ENCODE data around the gene SLC43A2.

The SLC43A2 gene

DNA sequence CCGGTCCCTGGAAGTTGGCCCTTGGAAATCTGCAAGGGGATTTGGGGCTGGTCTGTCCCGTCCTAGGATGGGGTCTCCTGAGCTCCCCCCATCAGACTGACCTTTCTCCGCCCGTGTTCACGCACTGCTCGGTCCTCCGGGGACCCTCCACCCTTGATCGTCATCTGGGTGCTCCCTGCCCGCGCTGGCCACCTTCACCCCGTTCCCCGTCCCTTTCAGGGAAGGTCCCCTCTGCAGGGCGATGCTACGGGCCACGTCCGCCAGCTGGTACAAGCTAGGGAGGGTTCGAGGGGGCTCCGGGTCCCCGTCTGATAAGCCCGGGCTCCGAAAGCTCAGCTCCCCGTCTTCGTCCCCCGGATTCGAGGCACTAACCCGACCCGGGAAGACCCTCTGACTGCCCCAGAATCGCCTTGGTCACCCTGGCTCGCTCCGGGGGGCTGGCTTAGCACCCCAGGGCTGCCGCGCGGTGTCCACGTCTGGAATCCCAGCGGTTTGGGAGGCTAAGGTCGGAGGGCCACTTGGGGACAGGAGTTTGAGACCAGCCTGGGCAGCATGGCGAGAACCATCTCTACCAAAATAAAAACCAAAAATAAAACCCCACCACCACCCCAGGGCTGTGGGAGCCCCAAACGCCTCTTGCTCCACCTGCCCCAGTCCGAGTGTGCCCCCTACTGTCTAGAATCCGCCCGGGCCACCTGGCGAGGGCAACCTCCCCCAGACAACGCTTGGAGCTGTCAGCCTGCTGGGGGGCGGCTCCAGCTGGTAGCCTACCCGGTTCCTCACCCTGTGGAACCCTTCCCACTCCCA is 1.1 kb upstream of the SLC43A2 start:
- TF ChIP-seq, protein P1, sequence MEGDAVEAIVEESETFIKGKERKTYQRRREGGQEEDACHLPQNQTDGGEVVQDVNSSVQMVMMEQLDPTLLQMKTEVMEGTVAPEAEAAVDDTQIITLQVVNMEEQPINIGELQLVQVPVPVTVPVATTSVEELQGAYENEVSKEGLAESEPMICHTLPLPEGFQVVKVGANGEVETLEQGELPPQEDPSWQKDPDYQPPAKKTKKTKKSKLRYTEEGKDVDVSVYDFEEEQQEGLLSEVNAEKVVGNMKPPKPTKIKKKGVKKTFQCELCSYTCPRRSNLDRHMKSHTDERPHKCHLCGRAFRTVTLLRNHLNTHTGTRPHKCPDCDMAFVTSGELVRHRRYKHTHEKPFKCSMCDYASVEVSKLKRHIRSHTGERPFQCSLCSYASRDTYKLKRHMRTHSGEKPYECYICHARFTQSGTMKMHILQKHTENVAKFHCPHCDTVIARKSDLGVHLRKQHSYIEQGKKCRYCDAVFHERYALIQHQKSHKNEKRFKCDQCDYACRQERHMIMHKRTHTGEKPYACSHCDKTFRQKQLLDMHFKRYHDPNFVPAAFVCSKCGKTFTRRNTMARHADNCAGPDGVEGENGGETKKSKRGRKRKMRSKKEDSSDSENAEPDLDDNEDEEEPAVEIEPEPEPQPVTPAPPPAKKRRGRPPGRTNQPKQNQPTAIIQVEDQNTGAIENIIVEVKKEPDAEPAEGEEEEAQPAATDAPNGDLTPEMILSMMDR (IDR thresholded peaks at IDR 0.05): peak; percentile 47; the same call in 1 of the 2 replicates

DNA sequence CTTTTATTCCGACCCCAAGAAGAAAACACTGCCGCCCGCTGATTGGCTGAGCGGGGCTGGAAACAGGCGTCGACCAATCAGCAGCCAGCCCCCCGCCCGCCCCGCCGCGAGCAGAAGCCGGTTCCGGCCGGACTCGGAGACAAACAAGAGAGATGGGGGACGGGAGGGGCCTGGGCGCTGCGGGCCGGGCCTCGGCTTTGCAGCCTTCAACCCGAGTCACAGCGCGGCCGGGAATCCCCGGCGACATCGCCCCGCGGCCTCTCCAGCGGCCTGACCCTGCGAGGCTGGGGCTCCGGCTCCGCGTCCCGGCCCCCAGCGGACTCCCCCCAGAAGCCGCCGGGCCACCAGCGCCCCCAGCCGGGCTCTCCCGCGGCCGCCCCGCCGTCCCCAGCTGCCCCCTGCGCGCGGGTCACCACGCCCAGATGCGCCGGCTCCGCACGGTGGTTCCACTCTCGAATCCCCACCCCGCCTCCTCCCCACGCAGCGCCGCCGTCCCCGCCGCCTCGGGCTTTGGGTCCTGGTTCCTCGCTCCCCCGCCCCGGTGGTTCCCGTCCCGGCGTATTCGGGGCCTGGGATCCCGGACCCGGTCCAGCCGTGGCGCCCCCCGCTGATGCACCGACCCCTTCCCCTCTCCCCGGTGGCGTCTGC is 346 bp upstream of the SLC43A2 start:
- TF ChIP-seq, protein P1 (IDR thresholded peaks at IDR 0.05): peak; percentile 35; the same call in 1 of the 2 replicates

DNA sequence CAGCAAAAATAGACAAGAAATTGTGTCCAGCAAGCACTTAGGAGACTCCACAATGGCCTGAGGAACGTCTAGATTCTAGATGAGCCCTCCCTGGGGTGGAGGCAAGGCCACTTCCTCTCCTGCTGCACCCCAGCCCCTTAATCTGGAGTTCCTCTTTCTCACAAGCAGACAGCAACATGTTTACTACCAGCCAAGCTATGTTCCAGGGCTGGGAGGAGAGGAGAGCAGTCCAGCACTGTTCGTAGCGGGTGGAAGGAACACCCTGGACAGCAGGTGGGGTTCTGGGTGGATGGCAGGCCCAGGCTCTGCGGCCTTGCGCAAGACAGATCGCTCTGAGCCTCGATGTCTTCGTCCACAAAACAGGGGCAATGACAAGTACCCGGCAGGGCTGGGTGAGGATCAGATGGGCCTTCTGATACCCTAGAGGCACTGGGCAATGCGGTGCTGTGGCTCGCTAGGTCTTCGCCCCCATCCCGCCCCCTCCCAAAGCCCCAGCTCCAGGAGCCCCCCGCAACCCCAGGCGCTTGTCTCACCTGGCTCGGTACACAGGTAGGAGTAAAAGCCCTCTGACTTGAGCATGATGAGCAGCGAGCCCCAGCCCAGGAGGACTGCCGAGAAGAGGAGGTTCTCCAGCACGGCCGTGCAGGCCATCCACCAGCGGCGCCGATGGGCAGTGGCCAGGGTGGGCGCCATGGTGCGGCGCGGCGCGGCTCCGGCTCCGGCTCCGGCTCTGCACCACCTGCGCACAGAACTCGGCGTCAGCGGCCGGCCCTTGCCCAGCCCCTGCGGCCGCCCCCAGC is 1.3 kb downstream of the SLC43A2 start:
- TF ChIP-seq, protein P1 (IDR thresholded peaks at IDR 0.05): no peak

DNA sequence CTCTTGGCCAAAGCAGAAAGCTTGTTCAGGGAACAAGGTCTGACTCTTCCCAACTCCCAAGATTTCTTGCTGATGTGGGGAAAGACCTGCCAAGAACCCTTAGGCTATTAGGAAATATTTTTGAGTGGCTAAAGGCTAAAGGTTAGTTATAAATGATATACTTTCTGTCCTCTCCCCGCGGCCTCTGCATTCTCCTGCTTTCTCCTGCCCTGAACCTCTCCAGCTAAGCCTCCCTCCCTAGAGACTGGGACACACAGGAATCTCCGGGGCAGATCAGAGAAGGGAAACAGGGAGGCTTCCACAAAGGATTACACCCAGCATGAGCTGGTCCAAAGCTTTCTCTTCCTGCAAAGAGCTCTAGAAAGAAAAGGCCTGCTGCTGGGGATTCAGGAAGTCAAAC is 2.3 kb downstream of the SLC43A2 start:
- TF ChIP-seq, protein P1 (IDR thresholded peaks at IDR 0.05): no peak

DNA sequence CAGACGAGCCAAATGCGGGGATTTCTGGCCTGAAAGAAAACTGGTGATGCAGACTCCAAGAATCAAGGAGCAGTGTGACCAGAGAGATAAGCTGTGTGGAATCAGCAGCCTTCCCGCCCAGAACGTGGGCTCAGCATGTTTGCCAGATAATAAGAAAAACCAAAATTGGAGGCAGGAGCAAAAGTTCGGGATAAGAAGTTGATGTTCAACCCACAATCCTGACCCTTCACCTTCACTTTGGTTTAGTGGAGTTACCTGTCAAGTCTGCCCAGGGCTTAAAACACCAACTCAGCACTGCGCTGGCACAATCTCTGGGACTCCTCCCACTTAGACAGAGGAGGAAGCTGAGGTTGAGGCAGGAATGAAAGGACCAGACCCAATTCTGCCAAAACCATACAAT is 3.1 kb downstream of the SLC43A2 start:
- TF ChIP-seq, protein P1 (IDR thresholded peaks at IDR 0.05): no peak

DNA sequence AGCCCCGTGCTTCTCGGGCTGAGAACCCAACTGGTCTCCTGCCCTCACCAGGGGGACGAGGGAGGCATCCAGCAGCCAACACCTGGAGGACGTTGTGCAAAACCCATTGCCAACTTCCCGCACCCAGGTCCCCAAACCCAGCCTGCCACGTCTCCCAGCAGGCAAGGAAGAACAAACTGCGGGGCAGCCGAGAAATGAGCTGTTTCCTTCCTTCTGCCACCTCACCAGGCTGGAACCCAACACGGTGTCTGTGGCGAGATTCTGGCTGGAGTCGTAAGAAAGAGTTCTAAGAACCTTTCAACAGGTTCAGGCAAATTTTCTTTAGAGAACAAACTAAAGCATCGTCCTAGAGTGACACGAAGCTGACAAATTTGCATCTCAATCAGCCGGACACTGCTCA is 3.6 kb downstream of the SLC43A2 start:
- TF ChIP-seq, protein P1 (IDR thresholded peaks at IDR 0.05): no peak

GRCh38 chr17:1624650-1625049 is 4.0 kb downstream of the SLC43A2 start:
- TF ChIP-seq, protein P1 (IDR thresholded peaks at IDR 0.05): no peak
